GM12878 (cell line): ENCODE results near the gene ITGAD. TPM values are rescaled to one million over a fixed set of nuclear protein-coding genes. Genes with fewer than 3 reads are reported as not detected.

ENCODE experiments used
- ATAC-seq: fragments of 200-7000 bp; cut with Tn5 transposase; 3 replicates; pipeline ENCODE4 v1.9.1; 2020; ENCODE audit warnings: mild to moderate bottlenecking, moderate library complexity
- BruUV-seq: library from RNA; stranded (reverse); fragments of 400-500 nt; replicated peaks from 2 replicates; lab custom pipeline; 2021; lab: Mats Ljungman, UMichigan
- CTCF ChIA-PET: fragments of 300-600 bp; sonication (Branson Sonifier 250); formaldehyde crosslinking; extraction: SDS; loops from one replicate; lab custom pipeline; 2021; ENCODE audit warnings: inconsistent platforms; lab: Yijun Ruan, JAX
- POLR2A ChIA-PET: fragments of 350-600 bp; formaldehyde crosslinking; extraction: SDS; loops from one replicate; lab custom pipeline; 2021; ENCODE audit warnings: inconsistent platforms; lab: Charles Lee
- RAD21 ChIA-PET: fragments of 300-600 bp; sonication (Branson Sonifier 250); formaldehyde crosslinking; loops from one replicate; lab custom pipeline; 2023; ENCODE audit warnings: antibody characterized with exemption; ENCODE audit not compliant: unreplicated experiment; lab: Charles Lee
- SMC1A ChIA-PET: fragments of 300-600 bp; sonication (Branson Sonifier 250); formaldehyde crosslinking; loops from one replicate; lab custom pipeline; 2023; ENCODE audit not compliant: unreplicated experiment, uncharacterized antibody; lab: Charles Lee
- DNase-seq: peaks from one replicate; pipeline ENCODE4 v3.0.0-alpha.2; 2011; ENCODE audit warnings: low read depth, low spot score
- FAIRE-seq: peaks from 3 replicates; lab custom pipeline; 2011; peaks lifted over from hg19 to GRCh38; lab: Jason Lieb, UNC
- H2AFZ ChIP-seq: 2 replicates; pipeline ENCODE4 v1.6.0; 2011; ENCODE audit warnings: low read depth, low read length, control low read depth; ENCODE audit not compliant: control insufficient read depth
- H3K27ac ChIP-seq: 2 replicates; pipeline ENCODE4 v1.5.1; 2011; ENCODE audit warnings: control low read depth; ENCODE audit not compliant: control insufficient read depth, insufficient read depth
- H3K27me3 ChIP-seq, 2 experiments: replicated peaks in 1 of 2; 2 replicates each; pipeline versions ENCODE4 v1.6.0 to v1.6.1; 2011; ENCODE audit warnings: low read length in 1 of 2; ENCODE audit not compliant: control insufficient read depth in 2 of 2, insufficient read depth in 2 of 2
- H3K36me3 ChIP-seq, 2 experiments: 2 replicates each; pipeline ENCODE4 v1.5.1; 2011; ENCODE audit warnings: low read length in 1 of 2; ENCODE audit not compliant: control insufficient read depth in 2 of 2, insufficient read depth in 2 of 2
- H3K4me1 ChIP-seq: 2 replicates; pipeline ENCODE4 v1.6.1; 2011; ENCODE audit warnings: mild to moderate bottlenecking, low read length, moderate library complexity, mixed read lengths; ENCODE audit not compliant: control insufficient read depth, insufficient read depth
- H3K4me2 ChIP-seq: 2 replicates; pipeline ENCODE4 v1.6.0; 2011; ENCODE audit warnings: control low read depth; ENCODE audit not compliant: control insufficient read depth, insufficient read depth
- H3K4me3 ChIP-seq: fragments of 200-600 bp; sonication (generic); 2 replicates; pipeline ENCODE4 v1.5.1; 2016
- H3K79me2 ChIP-seq: 2 replicates; pipeline ENCODE4 v1.6.0; 2011; ENCODE audit warnings: low read length; ENCODE audit not compliant: control insufficient read depth, insufficient read depth
- H3K9ac ChIP-seq: 2 replicates; pipeline ENCODE4 v1.8.0; 2011; ENCODE audit warnings: low read length, control low read depth, mixed read lengths; ENCODE audit not compliant: control insufficient read depth, insufficient read depth
- H3K9me3 ChIP-seq: replicated peaks from 3 replicates; pipeline ENCODE4 v1.5.1; 2011; ENCODE audit warnings: mild to moderate bottlenecking, low read length; ENCODE audit not compliant: control insufficient read depth, insufficient read depth
- H4K20me1 ChIP-seq: 2 replicates; pipeline ENCODE4 v1.6.0; 2011; ENCODE audit not compliant: control insufficient read depth, insufficient read depth
- CREM ChIP-seq: IDR thresholded peaks from 2 replicates; pipeline ENCODE4 v1.6.1; 2014; ENCODE audit warnings: antibody characterized with exemption, low read depth
- EED ChIP-seq: sonication (generic); IDR thresholded peaks from 2 replicates; pipeline ENCODE4 v1.6.1; 2016; ENCODE audit warnings: antibody characterized with exemption, low read depth
- EP300 ChIP-seq, 2 experiments: fragments of 150-350 bp in 1 of 2; IDR thresholded peaks; 2 replicates each; pipeline ENCODE4 v1.6.1; 2011 to 2012; ENCODE audit warnings: low read depth in 2 of 2, low read length in 2 of 2, borderline replicate concordance in 1 of 2, improper control_type of control experiment in 1 of 2, inconsistent platforms in 1 of 2; ENCODE audit not compliant: control insufficient read depth in 1 of 2
- EZH2 ChIP-seq: IDR thresholded peaks from 2 replicates; pipeline ENCODE4 v1.6.1; 2012; ENCODE audit warnings: low read depth, mild to moderate bottlenecking, control low read depth, inconsistent platforms, low read length, borderline replicate concordance; ENCODE audit not compliant: control insufficient read depth
- FOS ChIP-seq: IDR thresholded peaks from 3 replicates; pipeline ENCODE4 v1.6.1; 2011; ENCODE audit warnings: borderline replicate concordance; ENCODE audit not compliant: insufficient read length; ENCODE audit errors: extremely low read depth
- FOXK2 ChIP-seq: fragments of 450-650 bp; IDR thresholded peaks from 2 replicates; pipeline ENCODE4 v1.6.1; 2017; ENCODE audit warnings: mild to moderate bottlenecking, moderate library complexity
- GATAD2B ChIP-seq: fragments of 450-650 bp; conservative IDR thresholded peaks from 2 replicates; pipeline ENCODE4 v1.6.1; 2017; ENCODE audit warnings: low read depth, mild to moderate bottlenecking, moderate library complexity
- IRF4 ChIP-seq: IDR thresholded peaks from 2 replicates; pipeline ENCODE4 v1.6.1; 2011; ENCODE audit warnings: low read depth, low read length
- KLF5 ChIP-seq: fragments of 450-650 bp; IDR thresholded peaks from 2 replicates; pipeline ENCODE4 v1.6.1; 2014; ENCODE audit warnings: mild to moderate bottlenecking; ENCODE audit not compliant: partially characterized antibody
- POU2F2 ChIP-seq: IDR thresholded peaks from 3 replicates; pipeline ENCODE4 v1.6.1; 2011; ENCODE audit warnings: low read depth, mild to moderate bottlenecking, low read length, borderline replicate concordance
- RAD51 ChIP-seq: fragments of 450-650 bp; IDR thresholded peaks from 2 replicates; pipeline ENCODE4 v1.6.1; 2016; ENCODE audit warnings: moderate library complexity, mild to moderate bottlenecking, inconsistent platforms
- SMAD5 ChIP-seq: IDR thresholded peaks from 2 replicates; pipeline ENCODE4 v1.6.1; 2016; ENCODE audit warnings: antibody characterized with exemption, low read depth
- SREBF1 ChIP-seq: IDR thresholded peaks from 2 replicates; pipeline ENCODE4 v1.6.1; 2012; ENCODE audit warnings: mild to moderate bottlenecking, low read length
- SUPT20H ChIP-seq: IDR thresholded peaks from 2 replicates; pipeline ENCODE4 v1.6.1; 2011; ENCODE audit warnings: low read depth, mild to moderate bottlenecking, low read length, moderate library complexity, borderline replicate concordance; ENCODE audit not compliant: control insufficient read depth
- ZNF274 ChIP-seq: IDR thresholded peaks from one replicate; pipeline ENCODE4 v1.8.0; 2011; ENCODE audit not compliant: insufficient read length, insufficient read depth
- ZSCAN29 ChIP-seq: fragments of 450-650 bp; IDR thresholded peaks from 2 replicates; pipeline ENCODE4 v1.6.1; 2017; ENCODE audit warnings: mild to moderate bottlenecking, moderate library complexity
- WGBS: methylation state at CpG from one replicate; pipeline ENCODE4 v1.1.6; 2016; ENCODE audit warnings: low lambda C conversion rate; ENCODE audit not compliant: insufficient replicate concordance, insufficient coverage; ENCODE audit errors: missing lambda C conversion rate; 5-methylcytosine and 5-hydroxymethylcytosine counted together
- in situ Hi-C: fragments of 300-500 bp; cut with MboI; formaldehyde crosslinking; loops from 9 replicates; pipeline ENCODE4 v1.14.3; 2018; ENCODE audit warnings: mixed read lengths
- intact Hi-C: fragments of 100-400 bp; cut with micrococcal nuclease; formaldehyde crosslinking; loops from one replicate; pipeline ENCODE4 v1.14.2; 2022; ENCODE audit not compliant: unreplicated experiment
- polyA plus RNA-seq, 11 experiments: library from polyadenylated mRNA; depleted of rRNA in 4 of 11; unstranded in 6 of 11; stranded (reverse) in 5 of 11; fragments of >200 nt; fragmentation: Nextera tagmentation in 4 of 11; fragmentation: Illumina TruSeq in 1 of 11; extraction: Ambion mirVana in 4 of 11; extraction: Trizol in 1 of 11; gene quantifications; 1 replicate in 1 of 11; 2 replicates in 10 of 11; pipeline versions ENCODE4 v1.2.1 to v1.2.3, GENCODE V29; 2011 to 2016; ENCODE audit warnings: inconsistent platforms in 2 of 11, missing spikeins in 2 of 11, low read depth in 1 of 11
- total RNA-seq, 4 experiments: library from RNA; depleted of rRNA in 3 of 4; stranded (reverse); fragments of >200 nt in 3 of 4; fragmentation: Illumina TruSeq in 1 of 4; extraction: Trizol in 1 of 4; gene quantifications; 2 replicates each; pipeline versions ENCODE4 v1.2.1 to v1.2.3, GENCODE V29; 2013 to 2021
- TF ChIP-seq, protein P1 (sequence below): IDR thresholded peaks from 2 replicates; pipeline ENCODE4 v1.6.1; 2012; ENCODE audit warnings: improper control_type of control experiment, low read depth, low read length; ENCODE audit not compliant: insufficient replicate concordance
- TF ChIP-seq, protein P2 (sequence below): IDR thresholded peaks from 2 replicates; pipeline ENCODE4 v1.6.1; 2011; ENCODE audit warnings: borderline replicate concordance, low read depth, mild to moderate bottlenecking, moderate library complexity, mixed read lengths, low read length; ENCODE audit not compliant: insufficient read depth; ENCODE audit errors: extremely low read length

The ITGAD gene
- total and polyA plus RNA-seq, 10 of the 15 experiments (the other 5 are each of a cell fraction or from before 2014, with no cell fraction given), result 0.29 to 4.0 (median 1.2) TPM

DNA sequence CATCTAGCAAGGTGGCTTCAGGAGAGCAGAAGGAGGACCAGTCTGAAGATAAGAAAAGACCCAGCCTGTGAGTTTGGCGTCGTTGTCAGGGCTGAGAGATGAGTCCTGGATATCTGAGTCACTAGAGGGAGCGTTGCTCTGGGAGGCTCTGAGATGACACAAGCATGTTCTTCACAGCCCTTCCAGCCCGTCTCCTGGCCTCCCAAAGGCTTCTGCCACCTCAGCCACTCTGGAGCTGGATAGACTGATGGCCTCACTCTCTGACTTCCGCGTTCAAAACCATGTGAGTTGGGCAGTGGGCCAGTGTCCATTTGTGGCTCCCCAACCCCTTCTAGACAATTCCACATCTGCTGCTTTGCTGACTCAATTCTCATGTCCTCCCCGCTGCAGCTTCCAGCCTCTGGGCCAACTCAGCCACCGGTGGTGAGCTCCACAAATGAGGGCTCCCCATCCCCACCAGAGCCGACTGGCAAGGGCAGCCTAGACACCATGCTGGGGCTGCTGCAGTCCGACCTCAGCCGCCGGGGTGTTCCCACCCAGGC is 81.1 kb downstream of the ITGAD start:
- no peak overlapping the region for H3K4me2 ChIP-seq
- H3K4me3 ChIP-seq, result no peak overlapping the region
- intact Hi-C loops (no loop called here), in situ Hi-C loops (no loop called here)
- no peaks in the 10 kb centered on the region for H3K9me3 ChIP-seq
- no peak overlapping the region for H3K27ac ChIP-seq
- no peak for FAIRE-seq
- no TSS peak for BruUV-seq
- H3K27me3 ChIP-seq, result peaks cover 0 to 9% of the 10 kb centered on the region in 2 experiments; a peak in 3 of 4 replicates
- H2AFZ ChIP-seq, result no peak overlapping the region
- ChIA-PET SMC1A (interaction anchor here (1.0 to 1.5 kb wide), 2 partner anchors 14 to 36 kb away, joined by 3 read pairs; no protein-coding TSS in a partner anchor), CTCF (interaction anchor here (0.7 to 1.9 kb wide), 2 partner anchors 13 to 556 kb away, joined by 3 to 13 read pairs; no protein-coding TSS in a partner anchor), RAD21 (no interaction called here), POLR2A (no interaction called here)
- peaks cover 7% of the 10 kb centered on the region; the same call in 1 of the 2 replicates for H3K4me1 ChIP-seq
- H3K36me3 ChIP-seq, result no peaks in the 10 kb centered on the region
- no peak for DNase-seq
- H3K79me2 ChIP-seq, result no peaks in the 10 kb centered on the region
- H4K20me1 ChIP-seq, result no peaks in the 10 kb centered on the region
- 54% methylated on average over 12 of the region's 12 CpGs for WGBS
- TF ChIP-seq EP300 (IDR thresholded peaks at IDR 0.05; ENCODE audit: borderline replicate concordance in 1 of 2, control insufficient read depth in 1 of 2, low read depth in 2 of 2, low read length in 2 of 2), result no peak
- TF ChIP-seq SMAD5, result no peak
- TF ChIP-seq POU2F2, result no peak
- no peak for TF ChIP-seq IRF4
- TF ChIP-seq GATAD2B, result no peak
- no peak for TF ChIP-seq EED
- TF ChIP-seq RAD51, result no peak
- TF ChIP-seq, protein P1, sequence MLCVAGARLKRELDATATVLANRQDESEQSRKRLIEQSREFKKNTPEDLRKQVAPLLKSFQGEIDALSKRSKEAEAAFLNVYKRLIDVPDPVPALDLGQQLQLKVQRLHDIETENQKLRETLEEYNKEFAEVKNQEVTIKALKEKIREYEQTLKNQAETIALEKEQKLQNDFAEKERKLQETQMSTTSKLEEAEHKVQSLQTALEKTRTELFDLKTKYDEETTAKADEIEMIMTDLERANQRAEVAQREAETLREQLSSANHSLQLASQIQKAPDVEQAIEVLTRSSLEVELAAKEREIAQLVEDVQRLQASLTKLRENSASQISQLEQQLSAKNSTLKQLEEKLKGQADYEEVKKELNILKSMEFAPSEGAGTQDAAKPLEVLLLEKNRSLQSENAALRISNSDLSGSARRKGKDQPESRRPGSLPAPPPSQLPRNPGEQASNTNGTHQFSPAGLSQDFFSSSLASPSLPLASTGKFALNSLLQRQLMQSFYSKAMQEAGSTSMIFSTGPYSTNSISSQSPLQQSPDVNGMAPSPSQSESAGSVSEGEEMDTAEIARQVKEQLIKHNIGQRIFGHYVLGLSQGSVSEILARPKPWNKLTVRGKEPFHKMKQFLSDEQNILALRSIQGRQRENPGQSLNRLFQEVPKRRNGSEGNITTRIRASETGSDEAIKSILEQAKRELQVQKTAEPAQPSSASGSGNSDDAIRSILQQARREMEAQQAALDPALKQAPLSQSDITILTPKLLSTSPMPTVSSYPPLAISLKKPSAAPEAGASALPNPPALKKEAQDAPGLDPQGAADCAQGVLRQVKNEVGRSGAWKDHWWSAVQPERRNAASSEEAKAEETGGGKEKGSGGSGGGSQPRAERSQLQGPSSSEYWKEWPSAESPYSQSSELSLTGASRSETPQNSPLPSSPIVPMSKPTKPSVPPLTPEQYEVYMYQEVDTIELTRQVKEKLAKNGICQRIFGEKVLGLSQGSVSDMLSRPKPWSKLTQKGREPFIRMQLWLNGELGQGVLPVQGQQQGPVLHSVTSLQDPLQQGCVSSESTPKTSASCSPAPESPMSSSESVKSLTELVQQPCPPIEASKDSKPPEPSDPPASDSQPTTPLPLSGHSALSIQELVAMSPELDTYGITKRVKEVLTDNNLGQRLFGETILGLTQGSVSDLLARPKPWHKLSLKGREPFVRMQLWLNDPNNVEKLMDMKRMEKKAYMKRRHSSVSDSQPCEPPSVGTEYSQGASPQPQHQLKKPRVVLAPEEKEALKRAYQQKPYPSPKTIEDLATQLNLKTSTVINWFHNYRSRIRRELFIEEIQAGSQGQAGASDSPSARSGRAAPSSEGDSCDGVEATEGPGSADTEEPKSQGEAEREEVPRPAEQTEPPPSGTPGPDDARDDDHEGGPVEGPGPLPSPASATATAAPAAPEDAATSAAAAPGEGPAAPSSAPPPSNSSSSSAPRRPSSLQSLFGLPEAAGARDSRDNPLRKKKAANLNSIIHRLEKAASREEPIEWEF, result no peak
- TF ChIP-seq ZNF274, result no peak
- no peak for TF ChIP-seq SUPT20H
- TF ChIP-seq CREM, result no peak
- no peak for TF ChIP-seq FOS
- TF ChIP-seq EZH2, result no peak
- no peak for TF ChIP-seq ZSCAN29
- TF ChIP-seq SREBF1, result no peak
- TF ChIP-seq KLF5, result no peak
- no peak for TF ChIP-seq FOXK2
- TF ChIP-seq, protein P2, sequence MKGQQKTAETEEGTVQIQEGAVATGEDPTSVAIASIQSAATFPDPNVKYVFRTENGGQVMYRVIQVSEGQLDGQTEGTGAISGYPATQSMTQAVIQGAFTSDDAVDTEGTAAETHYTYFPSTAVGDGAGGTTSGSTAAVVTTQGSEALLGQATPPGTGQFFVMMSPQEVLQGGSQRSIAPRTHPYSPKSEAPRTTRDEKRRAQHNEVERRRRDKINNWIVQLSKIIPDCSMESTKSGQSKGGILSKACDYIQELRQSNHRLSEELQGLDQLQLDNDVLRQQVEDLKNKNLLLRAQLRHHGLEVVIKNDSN, result no peak
- ATAC-seq, result no peak
- no peak overlapping the region for H3K9ac ChIP-seq
